GM03348 (cell line): ENCODE results near the gene LY86.

Experiments used
- DNase-seq: peaks from one replicate; pipeline ENCODE4 v3.0.0; 2012; ENCODE audit warnings: low spot score

LY86 gene

DNA sequence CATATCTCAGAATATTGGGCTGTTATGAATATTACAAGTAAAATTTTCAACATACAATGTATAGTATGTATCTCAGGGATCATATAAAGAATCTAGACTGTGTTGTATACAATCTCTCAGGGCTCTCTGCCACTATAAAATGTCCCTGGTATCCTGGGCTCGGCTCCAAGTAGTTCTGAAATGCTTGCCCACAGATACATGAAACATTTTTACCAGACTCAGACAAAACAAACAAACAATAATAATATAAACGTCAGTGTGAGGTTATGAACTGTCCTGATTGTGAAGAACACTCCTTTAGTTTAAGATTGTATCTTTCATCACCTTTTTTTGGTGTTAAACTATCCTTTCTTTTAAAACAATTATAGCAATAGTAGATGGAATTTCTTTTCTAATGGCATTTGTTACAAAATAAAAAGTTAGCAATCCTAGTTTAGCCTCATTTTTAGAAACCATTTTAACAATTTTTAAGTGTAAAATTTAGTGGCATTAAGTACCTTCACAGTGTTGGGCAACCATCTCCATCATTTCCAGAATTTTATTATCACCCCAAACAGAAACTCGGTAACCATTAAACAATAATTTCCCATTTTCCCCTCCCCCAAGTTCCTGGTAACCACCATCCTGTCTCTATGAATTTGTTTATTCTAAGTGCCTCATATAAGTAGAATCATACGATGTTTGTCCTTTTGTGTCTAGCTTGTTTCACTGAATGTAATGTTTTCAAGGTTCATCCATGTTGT, 17.4 kb upstream of the LY86 start:
- no peak for DNase-seq

DNA sequence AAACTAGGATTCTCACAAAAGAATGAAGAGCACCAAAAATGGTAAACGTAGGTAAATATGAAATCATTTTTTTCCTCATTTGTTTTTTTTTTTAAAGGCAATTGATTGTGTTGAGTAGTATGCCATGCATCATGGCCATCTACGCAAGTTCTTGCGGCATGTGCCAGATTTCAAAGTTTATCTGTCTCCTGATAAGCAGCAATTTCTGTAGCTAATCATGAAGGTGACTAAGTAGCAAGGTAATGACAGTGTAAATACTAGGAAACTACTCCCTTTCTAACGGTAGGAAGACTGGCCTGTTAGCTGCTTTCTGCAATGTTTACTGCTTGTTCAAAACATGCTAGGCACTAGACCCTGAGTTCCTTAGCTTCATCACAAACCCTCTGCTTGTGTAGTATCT, 13.4 kb upstream of the LY86 start:
- no peak for DNase-seq

DNA sequence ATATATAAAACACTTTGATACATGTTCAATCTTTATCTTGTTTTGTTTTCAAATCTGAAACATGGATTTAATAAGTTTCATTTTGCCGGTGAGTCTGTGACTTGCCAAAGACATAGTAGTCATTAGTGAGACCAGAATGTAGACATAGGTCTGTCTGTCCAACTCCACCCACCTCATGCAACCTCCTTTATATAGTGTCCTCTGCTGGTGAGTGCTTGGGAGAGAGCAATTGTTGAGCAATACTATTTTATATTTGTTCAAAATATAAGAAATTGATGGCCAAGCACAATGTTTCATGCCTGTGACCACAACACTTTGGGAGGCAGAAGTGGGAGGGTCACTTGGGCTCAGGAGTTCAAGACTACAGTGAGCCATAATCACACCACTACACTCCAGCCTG, 10.8 kb upstream of the LY86 start:
- no peak for DNase-seq

GRCh38 chr6:6579281-6579680, 9.2 kb upstream of the LY86 start:
- DNase-seq, result no peak

- no peak for DNase-seq
Observed at GRCh38 chr6:6580225-6580856, 8.2 kb upstream of the LY86 start.

GRCh38 chr6:6581054-6581453, 7.5 kb upstream of the LY86 start:
- no peak for DNase-seq

GRCh38 chr6:6582131-6582530, 6.4 kb upstream of the LY86 start:
- DNase-seq, result no peak

DNA sequence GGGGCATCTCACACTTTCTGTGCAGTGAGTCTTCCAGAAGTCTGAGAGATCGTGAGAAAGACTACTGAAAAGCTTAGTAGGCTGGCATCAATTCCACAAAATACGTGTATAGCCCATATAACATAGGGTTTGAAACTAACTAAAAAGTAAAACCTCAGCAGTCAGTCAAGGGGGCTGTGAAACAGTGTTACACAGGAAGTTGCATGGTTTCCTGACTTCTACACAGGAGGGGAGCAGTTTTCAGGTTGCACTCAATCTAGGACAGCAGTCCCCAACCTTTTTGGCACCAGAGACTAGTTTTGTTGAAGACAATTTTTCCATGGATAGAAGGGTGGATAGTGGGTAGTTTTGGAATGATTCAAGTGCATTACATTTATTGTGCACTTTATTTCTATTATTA, 4.7 kb upstream of the LY86 start:
- no peak for DNase-seq

DNA sequence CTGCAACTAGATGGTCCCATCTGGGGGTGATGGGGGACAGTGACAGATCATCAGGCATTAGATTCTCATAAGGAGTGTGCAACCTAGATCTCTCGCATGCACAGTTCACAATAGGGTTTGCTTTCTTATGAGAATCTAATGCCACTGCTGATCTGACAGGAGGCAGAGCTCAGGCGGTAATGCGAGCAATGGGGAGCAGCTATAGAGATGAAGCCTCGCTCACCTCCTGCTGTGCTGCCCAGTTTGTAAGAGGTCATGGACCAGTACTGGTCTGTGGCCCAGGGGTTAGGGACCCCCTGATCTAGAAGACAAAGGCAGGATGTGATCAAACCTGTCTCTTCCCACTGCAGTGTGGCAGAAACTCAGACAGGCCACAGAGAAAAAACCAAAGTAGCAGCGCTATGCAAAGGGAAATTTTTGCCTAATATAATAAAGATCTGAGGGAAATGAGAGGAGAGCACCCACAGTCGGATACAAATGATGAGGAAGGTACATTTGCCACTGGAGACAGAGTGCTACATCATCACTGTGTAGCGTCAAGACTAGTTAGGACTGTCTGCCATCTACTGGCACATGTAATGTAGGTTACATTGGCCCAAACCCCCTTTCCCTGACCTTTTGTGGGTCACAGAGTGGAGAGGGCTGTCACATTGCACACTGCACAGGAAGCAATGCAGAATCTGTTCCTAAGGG, 4.1 kb upstream of the LY86 start:
- DNase-seq, result no peak

DNA sequence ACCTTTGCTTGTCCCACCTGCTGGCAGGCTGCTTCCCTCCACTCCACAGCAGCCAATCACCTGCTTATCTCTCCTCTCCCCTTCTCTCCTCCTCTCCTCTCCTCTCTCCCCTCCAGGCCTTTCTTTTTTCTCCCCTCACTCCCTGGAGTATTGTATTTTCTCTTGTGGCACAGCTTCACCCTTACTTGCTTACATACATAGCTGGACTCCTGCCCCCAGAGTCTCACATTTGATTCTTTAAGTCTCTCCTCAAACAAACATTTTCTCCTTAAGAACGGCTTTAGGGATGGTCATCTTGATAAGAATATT, 3.6 kb upstream of the LY86 start:
- no peak for DNase-seq

DNA sequence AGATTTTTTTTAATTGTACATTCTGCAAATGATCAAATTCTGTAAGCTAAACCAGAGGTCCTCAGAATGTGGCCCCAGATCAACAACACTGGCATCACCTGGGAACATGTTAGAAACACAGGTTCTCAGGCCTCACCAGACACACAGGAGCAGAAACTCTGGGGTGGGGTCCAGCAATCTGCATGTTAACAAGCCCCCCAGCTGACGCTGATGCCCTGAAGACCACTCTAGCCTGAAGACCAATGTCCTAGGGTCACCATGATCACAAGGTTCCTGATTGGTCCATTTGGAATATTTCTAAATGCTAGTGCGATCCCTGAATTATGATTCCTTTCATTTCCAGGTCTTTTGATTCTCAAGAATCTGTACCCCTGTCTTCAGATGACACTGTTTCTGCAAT, 2.4 kb upstream of the LY86 start:
- no peak for DNase-seq

- DNase-seq, result no peak
Observed at GRCh38 chr6:6586671-6587526, 1.6 kb upstream of the LY86 start.

- no peak for DNase-seq
Observed at GRCh38 chr6:6587696-6588063, 840 bp upstream of the LY86 start.

GRCh38 chr6:6588924-6589709, 597 bp downstream of the LY86 start:
- DNase-seq, result no peak

- DNase-seq, result no peak
Observed at GRCh38 chr6:6590530-6590929, 2.0 kb downstream of the LY86 start.

DNA sequence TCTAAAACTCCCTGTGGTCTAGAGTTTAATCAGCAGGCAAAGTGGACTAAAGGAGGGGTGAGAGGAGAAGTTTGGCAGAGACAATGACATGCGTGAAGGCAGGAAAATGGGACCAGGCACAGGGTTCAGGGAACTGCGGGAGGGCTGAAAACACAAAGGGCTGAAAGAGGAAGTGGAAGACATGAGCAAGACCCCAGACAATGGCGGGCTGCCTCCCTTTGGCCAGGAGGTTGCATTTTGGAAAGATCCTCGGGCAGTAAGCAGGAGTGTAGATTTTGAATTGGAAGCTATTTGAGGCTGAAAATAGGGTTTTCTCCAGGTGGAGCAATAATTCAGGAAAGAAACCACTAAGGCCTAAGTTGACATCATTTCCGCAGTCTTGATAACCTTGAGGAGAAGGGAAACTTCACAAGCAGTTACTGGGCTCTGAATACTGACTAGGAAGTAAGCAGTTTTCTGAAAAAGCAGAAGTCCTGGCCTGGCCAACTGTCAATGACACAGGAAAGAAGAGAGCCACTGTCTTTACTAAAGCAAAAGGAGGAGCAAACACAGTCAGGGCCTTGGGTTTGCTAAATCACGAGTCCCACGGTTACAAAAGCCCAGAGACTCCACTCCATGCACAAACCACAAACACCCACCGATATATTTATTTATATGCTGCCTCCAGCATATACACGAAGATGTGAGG, 3.4 kb downstream of the LY86 start:
- no peak for DNase-seq

GRCh38 chr6:6592826-6593475, 4.4 kb downstream of the LY86 start:
- DNase-seq, result no peak

DNA sequence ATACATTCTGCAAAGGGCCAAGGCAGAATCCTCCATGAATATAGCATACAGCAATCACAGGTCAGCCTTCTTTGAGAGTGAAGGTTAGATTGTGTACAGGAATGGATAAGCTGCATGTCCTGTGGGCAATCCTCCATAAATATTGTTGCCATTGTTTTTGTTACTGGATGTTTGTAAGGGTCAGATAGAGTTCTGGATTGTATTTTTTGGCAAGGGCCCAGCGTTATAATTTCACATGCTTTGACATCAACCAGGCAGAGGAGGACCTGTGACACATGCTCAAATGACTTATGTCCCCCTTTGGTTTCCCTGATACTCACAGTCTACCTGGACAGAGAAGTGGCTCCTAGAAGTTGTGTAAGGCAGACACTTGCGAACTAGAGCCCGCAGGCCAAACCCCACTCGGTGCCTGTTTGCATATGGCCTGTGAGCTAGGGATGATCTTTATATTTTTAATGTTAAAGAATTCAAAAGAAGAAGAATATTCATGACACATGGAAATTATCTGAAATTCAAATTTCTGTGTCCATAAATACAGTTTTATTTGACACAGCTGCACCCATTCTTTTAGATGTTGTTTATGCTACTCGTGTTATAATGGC, 5.4 kb downstream of the LY86 start:
- DNase-seq, result no peak

- DNase-seq, result no peak
Observed at GRCh38 chr6:6595025-6595424, 6.5 kb downstream of the LY86 start.

GRCh38 chr6:6595952-6596351, 7.4 kb downstream of the LY86 start:
- no peak for DNase-seq
